ENCODE results near the gene NEURL1B. TPM values are rescaled to one million over a fixed set of nuclear protein-coding genes. Genes with fewer than 3 reads are reported as not detected.

Gene NEURL1B
- total RNA-seq, 2 donors from 2014 or later: 4.9 to 6.3 TPM

GRCh38 chr5:172687940-172688339 is 46.9 kb downstream of the NEURL1B start:
- no peaks in the 10 kb centered on the region for H3K9me3 ChIP-seq (ENCODE audit: control insufficient read depth, low read length)
- Mint-ChIP-seq H3K4me1 (peaks cover 6% of the 10 kb centered on the region), H3K4me3 (no peak overlapping the region), H3K36me3 (ENCODE audit: low read depth) (no peaks in the 10 kb centered on the region), H3K27ac (no peak overlapping the region), H3K9me3 (peaks cover 1% of the 10 kb centered on the region), H3K27me3 (ENCODE audit: insufficient read depth) (peaks cover 26% of the 10 kb centered on the region)
- TF ChIP-seq CTCF (conservative IDR thresholded peaks at IDR 0.05): no peak
- no peak for DNase-seq
- no peaks in the 10 kb centered on the region for H3K36me3 ChIP-seq (ENCODE audit: control insufficient read depth, insufficient read depth, low read length)
- no peak overlapping the region for H3K27ac ChIP-seq (ENCODE audit: low read depth, low read length)
- H3K4me3 ChIP-seq (ENCODE audit: low read length): no peak overlapping the region
- 91 to 100% methylated on average over 1 to 4 of the region's 4 CpGs for WGBS, 2 experiments (ENCODE audit: insufficient coverage in 1 of 2, insufficient read length in 1 of 2)
- peaks cover 26% of the 10 kb centered on the region for H3K27me3 ChIP-seq (ENCODE audit: control insufficient read depth, insufficient read depth, low read length, poor library complexity, severe bottlenecking)
- no peak overlapping the region for H3K9ac ChIP-seq (ENCODE audit: extremely low read depth, low read length, poor library complexity, severe bottlenecking)
- peaks cover 2% of the 10 kb centered on the region for H3K4me1 ChIP-seq (ENCODE audit: control insufficient read depth, insufficient read depth, low read length)

GRCh38 chr5:172688349-172689217 is 47.5 kb downstream of the NEURL1B start:
- peaks cover 7% of the 10 kb centered on the region for H3K4me1 ChIP-seq (ENCODE audit: control insufficient read depth, insufficient read depth, low read length)
- Mint-ChIP-seq H3K4me3 (no peak overlapping the region), H3K27ac (no peak overlapping the region), H3K36me3 (ENCODE audit: low read depth) (no peaks in the 10 kb centered on the region), H3K9me3 (no peaks in the 10 kb centered on the region), H3K4me1 (peaks cover 10% of the 10 kb centered on the region), H3K27me3 (ENCODE audit: insufficient read depth) (peaks cover 22% of the 10 kb centered on the region)
- WGBS, 2 experiments (ENCODE audit: insufficient coverage in 1 of 2, insufficient read length in 1 of 2): 88 to 91% methylated on average over 7 to 11 of the region's 11 CpGs
- TF ChIP-seq CTCF (conservative IDR thresholded peaks at IDR 0.05): no peak
- no peaks in the 10 kb centered on the region for H3K9me3 ChIP-seq (ENCODE audit: control insufficient read depth, low read length)
- no peak for DNase-seq
- peaks cover 21% of the 10 kb centered on the region for H3K27me3 ChIP-seq (ENCODE audit: control insufficient read depth, insufficient read depth, low read length, poor library complexity, severe bottlenecking)
- no peak overlapping the region for H3K4me3 ChIP-seq (ENCODE audit: low read length)
- H3K36me3 ChIP-seq (ENCODE audit: control insufficient read depth, insufficient read depth, low read length): no peaks in the 10 kb centered on the region
- H3K9ac ChIP-seq (ENCODE audit: extremely low read depth, low read length, poor library complexity, severe bottlenecking): no peak overlapping the region
- no peak overlapping the region for H3K27ac ChIP-seq (ENCODE audit: low read depth, low read length)

GRCh38 chr5:172689218-172689572 is 48.1 kb downstream of the NEURL1B start:
- H3K9ac ChIP-seq (ENCODE audit: extremely low read depth, low read length, poor library complexity, severe bottlenecking): no peak overlapping the region
- H3K27ac ChIP-seq (ENCODE audit: low read depth, low read length): no peak overlapping the region
- WGBS, 2 experiments (ENCODE audit: insufficient coverage in 1 of 2, insufficient read length in 1 of 2): 96 to 97% methylated on average over 7 of the region's 7 CpGs
- H3K27ac Mint-ChIP-seq: no peak overlapping the region
- H3K9me3 ChIP-seq (ENCODE audit: control insufficient read depth, low read length): no peaks in the 10 kb centered on the region
- H3K27me3 Mint-ChIP-seq (ENCODE audit: insufficient read depth): peaks cover 19% of the 10 kb centered on the region
- peaks cover 15% of the 10 kb centered on the region for H3K27me3 ChIP-seq (ENCODE audit: control insufficient read depth, insufficient read depth, low read length, poor library complexity, severe bottlenecking)
- DNase-seq: no peak
- no peaks in the 10 kb centered on the region for H3K9me3 Mint-ChIP-seq
- H3K4me3 ChIP-seq (ENCODE audit: low read length): no peak overlapping the region
- no peaks in the 10 kb centered on the region for H3K36me3 ChIP-seq (ENCODE audit: control insufficient read depth, insufficient read depth, low read length)
- no peak overlapping the region for H3K4me3 Mint-ChIP-seq
- H3K4me1 ChIP-seq (ENCODE audit: control insufficient read depth, insufficient read depth, low read length): peaks cover 7% of the 10 kb centered on the region
- H3K4me1 Mint-ChIP-seq: peaks cover 10% of the 10 kb centered on the region
- H3K36me3 Mint-ChIP-seq (ENCODE audit: low read depth): no peaks in the 10 kb centered on the region
- no peak for TF ChIP-seq CTCF (conservative IDR thresholded peaks at IDR 0.05)

Measured in endodermal cell (in vitro differentiated cells).